ENCODE measurements around the gene PTGES3. TPM values are rescaled to one million over a fixed set of nuclear protein-coding genes. Genes with fewer than 3 reads are reported as not detected.
A peak's percentile ranks its signal among the peaks of the same experiment; 100 is the strongest.

The PTGES3 gene
- total RNA-seq, 1 experiment from 2014 or later: 394 TPM

- H3K36me3 Mint-ChIP-seq: peaks cover 74% of the 10 kb centered on the region
- POLR2A ChIA-PET: interaction anchor here (1.0 to 1.1 kb wide), 5 partner anchors 8 to 730 kb away, joined by 3 to 11 read pairs (median 3); partner anchors contain the start of gene INHBE
- H3K27me3 Mint-ChIP-seq (ENCODE audit: low read depth): no peaks in the 10 kb centered on the region
- peaks cover 53% of the 10 kb centered on the region for H3K4me1 Mint-ChIP-seq
- peak overlapping the region; percentile 99 for H3K4me3 Mint-ChIP-seq
- TF ChIP-seq TP53 (CRISPR knock-in tag; IDR thresholded peaks at IDR 0.05) (no peak), FOXP4 (CRISPR knock-in tag; IDR thresholded peaks at IDR 0.05) (no peak), ZNF671 (CRISPR knock-in tag; IDR thresholded peaks at IDR 0.05) (peak; percentile 7; the same call in 1 of the 2 replicates), CREM (CRISPR knock-in tag; IDR thresholded peaks at IDR 0.05) (0 out of 2 replicates have a peak, but pooled peaks have one; percentile 11), ZNF416 (CRISPR knock-in tag; IDR thresholded peaks at IDR 0.05) (0 out of 2 replicates have a peak, but pooled peaks have one; percentile 7), SMAD4 (CRISPR knock-in tag; IDR thresholded peaks at IDR 0.05) (0 out of 2 replicates have a peak, but pooled peaks have one; percentile 10), HMGXB4 (CRISPR knock-in tag; IDR thresholded peaks at IDR 0.05) (no peak), STAT6 (CRISPR knock-in tag; conservative IDR thresholded peaks at IDR 0.05; ENCODE audit: low read depth) (no peak)
- H3K27ac Mint-ChIP-seq: peak overlapping the region; percentile 98
- ATAC-seq (no peak), DNase-seq (ENCODE audit: low spot score) (no peak)
- CTCF ChIA-PET: interaction anchor here (1.2 to 1.6 kb wide), 2 partner anchors 88 to 123 kb away, joined by 4 to 13 read pairs; no protein-coding TSS in a partner anchor
- H3K9me3 Mint-ChIP-seq: no peaks in the 10 kb centered on the region
Observed at GRCh38 chr12:56724701-56724971, 36.6 kb upstream of the PTGES3 start.

- H3K36me3 Mint-ChIP-seq: peaks cover 76% of the 10 kb centered on the region
- ChIA-PET CTCF (no interaction called here), POLR2A (interaction anchor here (0.6 kb wide), 3 partner anchors 27 to 148 kb away, joined by 3 to 4 read pairs (median 3); no protein-coding TSS in a partner anchor)
- H3K4me1 Mint-ChIP-seq: peaks cover 58% of the 10 kb centered on the region
- DNase-seq (ENCODE audit: low spot score) (no peak), ATAC-seq (no peak)
- H3K4me3 Mint-ChIP-seq: peak overlapping the region; percentile 99
- peak overlapping the region; percentile 98 for H3K27ac Mint-ChIP-seq
- no peak for TF ChIP-seq GABPB1 (CRISPR knock-in tag; IDR thresholded peaks at IDR 0.05)
- TF ChIP-seq PRDM15 (CRISPR knock-in tag; IDR thresholded peaks at IDR 0.05): no peak
- no peaks in the 10 kb centered on the region for H3K27me3 Mint-ChIP-seq (ENCODE audit: low read depth)
- no peaks in the 10 kb centered on the region for H3K9me3 Mint-ChIP-seq
Observed at GRCh38 chr12:56723889-56724700, 36.0 kb upstream of the PTGES3 start.

- peaks cover 77% of the 10 kb centered on the region for H3K36me3 Mint-ChIP-seq
- CTCF ChIA-PET: no interaction called here
- no peaks in the 10 kb centered on the region for H3K27me3 Mint-ChIP-seq (ENCODE audit: low read depth)
- peaks cover 64% of the 10 kb centered on the region for H3K4me1 Mint-ChIP-seq
- H3K27ac Mint-ChIP-seq: peak overlapping the region; percentile 81
- no peak for DNase-seq (ENCODE audit: low spot score)
- peak overlapping the region; percentile 99 for H3K4me3 Mint-ChIP-seq
- no peaks in the 10 kb centered on the region for H3K9me3 Mint-ChIP-seq
- ATAC-seq: no peak
- POLR2A ChIA-PET: interaction anchor here (0.6 kb wide), 3 partner anchors 28 to 147 kb away, joined by 3 to 4 read pairs (median 3); no protein-coding TSS in a partner anchor
- no peak for TF ChIP-seq ZMAT4 (CRISPR knock-in tag; IDR thresholded peaks at IDR 0.05)
- no peak for TF ChIP-seq ZNF281 (CRISPR knock-in tag; IDR thresholded peaks at IDR 0.05)
- TF ChIP-seq KAT7 (CRISPR knock-in tag; IDR thresholded peaks at IDR 0.05; ENCODE audit: borderline replicate concordance): no peak
- TF ChIP-seq EMX1 (CRISPR knock-in tag; IDR thresholded peaks at IDR 0.05): no peak
- TF ChIP-seq ZSCAN18 (CRISPR knock-in tag; IDR thresholded peaks at IDR 0.05): no peak
Observed at GRCh38 chr12:56723352-56723751, 35.3 kb upstream of the PTGES3 start.
